Gastrocnemius medialis (tissue), 4 donors: ENCODE results near the gene SHISAL2A. TPM values are rescaled to one million over a fixed set of nuclear protein-coding genes. Genes with fewer than 3 reads are reported as not detected.

Experiments used
- ATAC-seq, 2 donors: fragments of 150-250 bp; one replicate each; pipeline ENCODE4 v1.9.1; 2016
- DNase-seq, 2 donors: peaks; one replicate each; pipeline ENCODE4 v3.0.0-alpha.2; 2019
- H3K27ac ChIP-seq, 4 donors: fragments of 200-600 bp; sonication (generic); 1 replicate in 1 of 4; 2 replicates in 3 of 4; pipeline ENCODE4 v1.5.1; 2016 to 2018; ENCODE audit warnings: mild to moderate bottlenecking in 2 of 4, moderate library complexity in 1 of 4
- H3K27me3 ChIP-seq, 3 donors: fragments of 200-600 bp; sonication (generic) in 2 of 3; 1 replicate in 1 of 3; 2 replicates in 2 of 3; pipeline versions ENCODE4 v1.5.1 to v1.6.0; 2016 to 2019; ENCODE audit warnings: mild to moderate bottlenecking in 1 of 3, moderate library complexity in 1 of 3
- H3K36me3 ChIP-seq, 2 donors: fragments of 200-600 bp; sonication (generic) in 1 of 2; one replicate each; pipeline ENCODE4 v1.5.1; 2017 to 2018
- H3K4me1 ChIP-seq, 2 donors: fragments of 200-600 bp; sonication (generic) in 1 of 2; one replicate each; pipeline ENCODE4 v1.5.1; 2016 to 2017; ENCODE audit warnings: mild to moderate bottlenecking in 2 of 2
- H3K4me3 ChIP-seq, 4 donors: fragments of 200-600 bp; sonication (generic) in 3 of 4; 1 replicate in 1 of 4; 2 replicates in 3 of 4; pipeline ENCODE4 v1.5.1; 2016 to 2019; ENCODE audit warnings: mild to moderate bottlenecking in 2 of 4
- H3K9me3 ChIP-seq, 3 donors: fragments of 200-600 bp; sonication (generic) in 2 of 3; 1 replicate in 1 of 3; 2 replicates in 2 of 3; pipeline ENCODE4 v1.5.1; 2016 to 2019
- POLR2A ChIP-seq, 2 donors: fragments of 450-650 bp; IDR thresholded peaks; one replicate each; pipeline ENCODE4 v1.6.1; 2017; ENCODE audit warnings: antibody characterized with exemption in 2 of 2, mild to moderate bottlenecking in 2 of 2, moderate library complexity in 2 of 2
- in situ Hi-C, 4 donors: fragments of 200-750 bp; cut with MboI; loops; one replicate each; pipeline versions ENCODE4 v1.15.0 to v1.8.0; 2017; ENCODE audit warnings: low sequenced_read_pairs in 4 of 4
- intact Hi-C: fragments of 100-400 bp; cut with DNase I; formaldehyde crosslinking; loops from one replicate; pipeline ENCODE4 v1.15.1; 2023; ENCODE audit warnings: low total_unique reads
- total RNA-seq, 4 donors: library from RNA; depleted of rRNA; stranded (reverse); fragments of >200 nt; gene quantifications; one replicate each; pipeline versions ENCODE4 v1.1.0 to v1.2.3, GENCODE V29; 2016
- TF ChIP-seq, protein P1 (sequence below), 5 experiments: fragments of 450-650 bp in 3 of 5; fragments of 200-600 bp in 2 of 5; sonication (generic) in 2 of 5; IDR thresholded peaks in 4 of 5; conservative IDR thresholded peaks in 1 of 5; 1 replicate in 4 of 5; 2 replicates in 1 of 5; pipeline ENCODE4 v1.5.1; 2016 to 2019; ENCODE audit warnings: antibody characterized with exemption in 5 of 5, mild to moderate bottlenecking in 3 of 5, moderate library complexity in 3 of 5

The SHISAL2A gene
- total RNA-seq, 4 donors from 2014 or later: 0.33 to 0.41 TPM; not detected in 2

DNA sequence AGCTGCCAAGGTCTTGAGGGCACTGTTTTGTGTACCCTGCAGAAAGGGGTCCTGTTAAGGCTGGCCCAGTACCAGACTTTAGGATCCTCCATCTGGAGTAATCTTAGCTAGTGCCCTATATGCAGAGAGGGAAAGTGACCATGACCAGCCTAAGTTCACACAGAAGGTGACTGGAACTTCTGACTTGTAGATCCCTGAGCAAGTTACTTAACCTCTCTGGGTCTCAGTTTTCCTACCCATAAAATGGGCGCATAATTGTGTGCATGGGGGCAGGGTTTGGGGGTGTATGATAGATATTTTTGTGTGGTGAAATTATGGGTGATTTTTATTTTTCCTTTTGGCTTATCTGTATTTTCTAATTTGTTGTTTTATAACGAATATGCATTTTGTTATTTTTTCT lies 3.3 kb upstream of the SHISAL2A start:
- H3K36me3 ChIP-seq: no peaks in the 10 kb centered on the region
- intact Hi-C loops (no loop called here), in situ Hi-C loops (no loop called here)
- ATAC-seq (no peak), DNase-seq (no peak)
- H3K9me3 ChIP-seq: no peaks in the 10 kb centered on the region
- peaks cover 0 to 13% of the 10 kb centered on the region in 2 donors for H3K4me1 ChIP-seq
- H3K4me3 ChIP-seq: no peak overlapping the region
- TF ChIP-seq, protein P1, sequence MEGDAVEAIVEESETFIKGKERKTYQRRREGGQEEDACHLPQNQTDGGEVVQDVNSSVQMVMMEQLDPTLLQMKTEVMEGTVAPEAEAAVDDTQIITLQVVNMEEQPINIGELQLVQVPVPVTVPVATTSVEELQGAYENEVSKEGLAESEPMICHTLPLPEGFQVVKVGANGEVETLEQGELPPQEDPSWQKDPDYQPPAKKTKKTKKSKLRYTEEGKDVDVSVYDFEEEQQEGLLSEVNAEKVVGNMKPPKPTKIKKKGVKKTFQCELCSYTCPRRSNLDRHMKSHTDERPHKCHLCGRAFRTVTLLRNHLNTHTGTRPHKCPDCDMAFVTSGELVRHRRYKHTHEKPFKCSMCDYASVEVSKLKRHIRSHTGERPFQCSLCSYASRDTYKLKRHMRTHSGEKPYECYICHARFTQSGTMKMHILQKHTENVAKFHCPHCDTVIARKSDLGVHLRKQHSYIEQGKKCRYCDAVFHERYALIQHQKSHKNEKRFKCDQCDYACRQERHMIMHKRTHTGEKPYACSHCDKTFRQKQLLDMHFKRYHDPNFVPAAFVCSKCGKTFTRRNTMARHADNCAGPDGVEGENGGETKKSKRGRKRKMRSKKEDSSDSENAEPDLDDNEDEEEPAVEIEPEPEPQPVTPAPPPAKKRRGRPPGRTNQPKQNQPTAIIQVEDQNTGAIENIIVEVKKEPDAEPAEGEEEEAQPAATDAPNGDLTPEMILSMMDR (IDR thresholded peaks at IDR 0.05 in 4 of 5, conservative IDR thresholded peaks at IDR 0.05 in 1 of 5): no peak
- TF ChIP-seq POLR2A (IDR thresholded peaks at IDR 0.05): no peak
- no peak overlapping the region for H3K27ac ChIP-seq
- no peaks in the 10 kb centered on the region for H3K27me3 ChIP-seq

DNA sequence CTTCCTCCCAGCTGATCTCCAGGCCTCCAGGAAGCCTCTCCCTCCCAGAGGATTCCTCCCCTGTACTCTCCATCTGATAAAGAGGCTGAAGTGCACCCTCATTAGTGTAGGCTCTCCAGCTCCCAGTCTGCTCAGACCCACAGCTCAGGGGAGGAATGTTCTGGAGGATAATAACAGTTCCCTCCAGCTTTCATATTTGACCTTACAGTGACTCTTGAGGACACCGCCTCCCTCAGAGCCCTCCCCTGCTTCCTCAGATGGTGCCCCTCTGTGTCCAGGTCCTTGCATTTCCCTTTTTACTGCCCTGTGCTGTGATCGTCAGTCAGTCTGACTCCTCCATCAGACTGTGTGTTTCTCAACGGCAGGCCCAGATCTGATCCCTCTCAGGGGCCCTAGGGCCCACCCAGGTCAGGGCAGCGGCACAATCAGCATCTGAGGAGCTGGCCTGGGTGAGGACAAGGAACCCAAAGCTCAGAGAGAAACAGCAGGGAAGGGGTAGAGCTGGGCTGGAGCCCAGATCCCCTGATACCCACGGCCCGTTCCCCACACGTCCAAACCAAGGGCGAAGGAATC lies 1.1 kb upstream of the SHISAL2A start:
- DNase-seq (no peak), ATAC-seq (no peak)
- in situ Hi-C loops (no loop called here), intact Hi-C loops (no loop called here)
- H3K9me3 ChIP-seq: no peaks in the 10 kb centered on the region
- H3K27ac ChIP-seq: no peak overlapping the region
- H3K4me1 ChIP-seq: peaks cover 4 to 17% of the 10 kb centered on the region in 2 donors
- H3K4me3 ChIP-seq: no peak overlapping the region
- TF ChIP-seq, protein P1 (IDR thresholded peaks at IDR 0.05 in 4 of 5, conservative IDR thresholded peaks at IDR 0.05 in 1 of 5): no peak
- no peak for TF ChIP-seq POLR2A (IDR thresholded peaks at IDR 0.05)
- no peaks in the 10 kb centered on the region for H3K27me3 ChIP-seq
- no peaks in the 10 kb centered on the region for H3K36me3 ChIP-seq

DNA sequence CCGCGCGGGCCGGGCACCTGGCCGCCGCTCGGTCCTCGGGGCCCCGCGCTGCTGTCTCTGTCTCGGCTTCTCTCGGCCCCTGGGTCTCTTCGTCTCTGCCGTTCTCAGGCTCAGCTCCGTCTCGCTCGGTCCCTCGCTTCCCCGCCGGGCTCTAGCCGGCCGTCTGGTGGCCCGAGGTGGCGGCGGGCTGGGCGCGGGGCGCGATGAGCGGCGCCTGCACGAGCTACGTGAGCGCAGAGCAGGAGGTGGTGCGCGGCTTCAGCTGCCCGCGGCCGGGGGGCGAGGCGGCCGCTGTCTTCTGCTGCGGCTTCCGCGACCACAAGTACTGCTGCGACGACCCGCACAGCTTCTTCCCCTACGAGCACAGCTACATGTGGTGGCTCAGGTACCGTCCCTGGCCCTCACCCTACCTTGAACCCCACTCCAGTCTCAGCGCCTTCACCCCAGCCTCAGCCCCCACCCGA lies 355 bp downstream of the SHISAL2A start:
- H3K27me3 ChIP-seq: no peaks in the 10 kb centered on the region
- H3K36me3 ChIP-seq: no peaks in the 10 kb centered on the region
- intact Hi-C loops: no loop called here
- TF ChIP-seq POLR2A (IDR thresholded peaks at IDR 0.05): no peak
- TF ChIP-seq, protein P1 (IDR thresholded peaks at IDR 0.05 in 4 of 5, conservative IDR thresholded peaks at IDR 0.05 in 1 of 5): peak in 1 of 5 experiments; percentile 12
- DNase-seq (no peak), ATAC-seq (peak; percentile 46 to 53)
- peaks cover 11 to 22% of the 10 kb centered on the region in 2 donors for H3K4me1 ChIP-seq
- H3K9me3 ChIP-seq: no peaks in the 10 kb centered on the region
- no peak overlapping the region for H3K27ac ChIP-seq
- in situ Hi-C loops: no loop called here
- peak overlapping the region; percentile 51 to 77 (median 61) for H3K4me3 ChIP-seq

DNA sequence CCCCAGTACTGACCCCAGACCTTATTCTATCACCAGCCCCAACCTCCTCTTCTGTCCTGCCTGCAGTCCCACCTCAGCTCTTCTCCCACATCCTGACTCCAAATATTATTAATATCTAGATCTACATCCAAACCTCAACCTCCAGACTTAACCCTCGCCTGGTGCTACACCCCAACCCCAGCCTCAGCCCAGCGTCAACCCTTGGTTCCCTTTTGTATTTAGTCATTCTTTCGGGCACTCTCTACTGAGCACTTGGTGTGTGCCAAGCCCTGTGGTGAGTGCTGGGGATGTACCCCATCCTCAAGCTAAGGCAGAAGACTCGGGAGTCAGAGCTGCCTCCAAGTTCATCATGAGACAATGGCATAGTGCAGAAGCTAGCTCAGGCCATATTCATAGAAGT lies 1.1 kb downstream of the SHISAL2A start:
- Histone ChIP-seq H3K27me3 (no peaks in the 10 kb centered on the region), H3K4me1 (peaks cover 11 to 19% of the 10 kb centered on the region in 2 donors), H3K4me3 (no peak overlapping the region), H3K36me3 (no peaks in the 10 kb centered on the region), H3K27ac (no peak overlapping the region), H3K9me3 (no peaks in the 10 kb centered on the region)
- in situ Hi-C loops: no loop called here
- intact Hi-C loops: no loop called here
- DNase-seq: no peak
- ATAC-seq: no peak
- no peak for TF ChIP-seq POLR2A (IDR thresholded peaks at IDR 0.05)

DNA sequence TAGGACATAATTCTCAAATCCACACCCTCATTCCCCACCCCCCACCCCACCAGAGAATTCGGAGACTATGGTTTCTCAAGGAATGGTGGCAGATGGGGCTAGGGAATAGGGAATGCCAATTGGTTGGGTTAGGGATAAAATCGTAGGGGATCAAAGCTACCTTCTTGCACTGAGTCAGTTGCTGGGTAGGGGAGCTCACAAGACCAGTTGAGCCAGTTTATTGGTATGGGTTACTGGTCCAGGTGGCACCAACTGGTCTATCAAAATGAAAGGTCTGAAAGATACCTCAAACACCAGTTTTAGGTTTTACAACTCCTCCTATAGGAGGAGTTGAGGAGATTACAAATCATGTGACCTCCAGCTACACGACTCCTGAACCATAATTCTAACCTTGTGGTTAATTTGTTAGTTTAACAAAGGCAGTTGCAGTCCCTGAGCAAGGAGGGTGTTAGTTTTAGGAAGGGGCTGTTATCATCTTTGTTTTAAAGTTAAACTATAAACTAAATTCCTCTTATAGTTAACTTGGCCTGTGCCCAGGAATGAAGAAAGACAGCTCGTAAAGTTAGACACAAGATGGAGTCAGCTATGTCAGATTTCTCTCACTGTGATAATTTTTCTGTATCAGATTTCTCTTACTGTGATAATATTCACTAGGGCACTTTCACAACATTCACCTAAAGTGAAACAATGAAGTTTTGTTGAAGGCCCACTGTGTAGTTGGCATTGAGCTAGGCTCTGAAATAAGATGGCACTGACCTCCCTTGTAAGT lies 2.5 kb downstream of the SHISAL2A start:
- Histone ChIP-seq H3K9me3 (no peaks in the 10 kb centered on the region), H3K36me3 (no peaks in the 10 kb centered on the region), H3K4me1 (peaks cover 11 to 16% of the 10 kb centered on the region in 2 donors), H3K27ac (no peak overlapping the region), H3K4me3 (no peak overlapping the region), H3K27me3 (no peaks in the 10 kb centered on the region)
- DNase-seq: no peak
- no peak for ATAC-seq
- in situ Hi-C loops: no loop called here
- TF ChIP-seq, protein P1 (IDR thresholded peaks at IDR 0.05 in 4 of 5, conservative IDR thresholded peaks at IDR 0.05 in 1 of 5): no peak
- no peak for TF ChIP-seq POLR2A (IDR thresholded peaks at IDR 0.05)
- intact Hi-C loops: no loop called here
